Stimulated activated CD4-positive, alpha-beta T cell treated with anti-CD3 and anti-CD28 coated beads, Interleukin-1b, Interleukin-23, amount 100 ng/mL, for 4 hours (primary cell): Measurements from ENCODE around the gene BRDT.
A peak's percentile ranks its signal among the peaks of the same experiment; 100 is the strongest.
"Not testable (repeated sequence)": the region's sequence is repeated elsewhere in the genome, so short reads cannot be mapped to it uniquely, and the experiment has no call there.

Experiments used
- DNase-seq, 2 donors: peaks; one replicate each; pipeline ENCODE4 v3.0.0-alpha.2; 2020; ENCODE audit warnings: low read depth in 2 of 2

The BRDT gene

GRCh38 chr1:91981996-91982609 is 32.9 kb downstream of the BRDT start:
- no peak for DNase-seq

DNA sequence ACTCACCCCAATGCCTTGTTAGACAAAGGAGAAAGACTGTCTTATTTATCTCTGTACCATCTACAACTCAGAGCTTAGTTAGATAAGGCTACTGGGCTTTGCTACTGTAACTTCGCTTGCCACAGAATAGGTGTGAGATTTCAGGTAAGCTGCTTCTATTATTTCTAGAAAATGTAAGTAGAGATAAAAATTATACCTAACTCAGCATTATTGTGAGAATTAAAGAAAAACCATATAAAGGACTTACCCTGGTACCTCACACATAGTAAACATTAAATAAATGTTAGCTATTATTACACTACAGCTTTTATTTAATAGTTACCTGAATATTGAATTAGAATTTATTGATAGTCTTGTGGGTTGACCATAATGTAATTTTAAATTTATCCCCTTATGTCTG is 44.1 kb downstream of the BRDT start:
- no peak for DNase-seq

DNA sequence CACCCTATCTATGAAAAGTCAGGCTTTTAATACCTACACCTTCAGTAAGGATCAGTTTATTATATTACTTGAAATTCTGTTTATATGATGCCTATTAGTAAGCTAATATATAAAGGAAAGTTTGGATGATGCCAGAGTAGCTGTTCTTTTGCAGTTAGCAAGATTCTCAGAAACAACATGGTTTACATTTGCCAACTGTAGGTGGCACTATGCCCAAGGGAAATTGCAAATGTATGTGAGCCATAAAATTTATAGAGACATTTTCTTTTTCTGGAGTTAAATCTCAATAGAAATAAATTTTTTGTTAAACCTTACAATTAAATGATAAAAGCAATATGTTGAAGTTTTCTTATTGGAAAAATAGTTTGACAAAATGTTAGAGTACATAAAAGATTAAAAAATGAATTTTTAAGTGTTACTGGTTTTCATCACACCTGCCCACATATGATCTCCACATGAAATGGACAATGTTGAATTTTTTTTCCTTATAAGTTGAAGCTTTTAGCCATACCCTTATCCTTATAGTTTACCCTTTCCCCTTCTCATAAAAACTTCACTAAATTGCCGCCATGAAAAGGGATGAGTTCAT is 48.5 kb downstream of the BRDT start:
- DNase-seq = peak in 1 of 2 donors; percentile 28

GRCh38 chr1:92004129-92004528 is 54.9 kb downstream of the BRDT start:
- no peak for DNase-seq

- DNase-seq = no peak
These were observed 64.7 kb downstream of the BRDT start for GRCh38 chr1:92013923-92014322.

DNA sequence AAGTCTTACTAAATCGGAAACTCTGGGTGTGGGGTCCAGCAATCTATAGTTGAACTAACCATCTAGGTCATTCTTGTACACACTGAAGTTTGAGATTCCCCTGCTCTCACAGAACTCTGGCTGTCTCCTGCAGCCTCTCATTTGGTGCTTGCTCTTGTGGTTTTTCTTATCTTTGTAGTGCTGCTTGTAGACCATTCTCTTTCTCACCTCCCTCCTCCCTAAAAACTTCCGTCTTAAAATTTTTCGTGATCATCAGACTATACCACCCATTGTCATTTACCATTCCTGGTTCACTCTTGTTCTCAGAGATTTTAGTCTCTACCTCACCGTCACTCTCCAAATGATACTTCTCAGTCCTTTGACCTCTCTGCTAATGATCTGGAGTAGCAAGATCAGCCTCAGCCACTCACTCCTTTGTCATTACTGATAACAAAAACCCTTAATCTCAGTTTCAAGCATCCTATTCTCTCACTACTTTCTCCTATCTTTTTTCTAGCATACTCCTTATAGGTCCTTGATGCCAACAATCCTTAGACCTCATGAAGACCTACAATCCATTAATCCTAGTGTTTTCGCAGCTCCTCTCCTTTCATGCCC is 67.6 kb downstream of the BRDT start:
- no peak for DNase-seq

DNA sequence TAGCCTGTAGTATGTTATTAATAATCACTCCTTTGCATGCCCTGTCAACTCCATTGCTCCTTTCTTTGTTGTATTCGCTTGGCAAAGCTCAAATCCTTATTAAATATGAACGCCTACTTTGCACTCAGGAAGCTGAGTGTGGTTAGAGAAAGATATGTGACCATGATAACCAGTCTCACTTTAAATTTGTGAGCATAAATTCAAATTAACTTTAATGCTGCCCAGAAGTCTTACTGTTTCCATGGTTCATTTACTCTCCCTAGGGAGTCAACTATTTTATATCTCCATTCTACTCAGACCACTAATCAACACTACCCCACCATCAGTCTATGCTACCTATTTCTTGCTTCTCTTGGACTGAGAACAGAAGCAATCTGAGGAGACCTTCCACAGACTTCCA is 68.5 kb downstream of the BRDT start:
- no peak for DNase-seq

DNA sequence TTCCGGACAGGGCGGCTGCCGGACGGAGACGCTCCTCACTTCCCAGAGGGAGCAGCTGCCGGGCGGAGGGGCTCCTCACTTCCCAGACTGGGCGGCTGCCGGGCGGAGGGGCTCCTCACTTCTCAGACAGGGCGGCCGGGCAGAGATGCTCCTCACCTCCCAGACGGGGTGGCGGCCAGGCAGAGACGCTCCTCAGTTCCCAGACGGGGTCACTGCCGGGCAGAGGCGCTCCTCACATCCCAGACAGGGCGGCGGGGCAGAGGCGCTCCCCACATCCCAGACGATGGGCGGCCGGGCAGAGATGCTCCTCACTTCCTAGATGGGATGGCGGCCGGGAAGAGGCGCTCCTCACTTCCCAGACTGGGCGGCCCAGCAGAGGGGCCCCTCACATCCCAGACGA is 76.8 kb downstream of the BRDT start:
- not testable (repeated sequence) for DNase-seq

GRCh38 chr1:92026806-92027205 is 77.6 kb downstream of the BRDT start:
- DNase-seq = no peak

GRCh38 chr1:92029241-92029922 is 80.2 kb downstream of the BRDT start:
- no peak for DNase-seq

- DNase-seq = no peak
These were observed 81.5 kb downstream of the BRDT start for GRCh38 chr1:92030656-92031107.

GRCh38 chr1:92031281-92032110 is 82.3 kb downstream of the BRDT start:
- no peak for DNase-seq

- DNase-seq = no peak
These were observed 88.2 kb downstream of the BRDT start for GRCh38 chr1:92037400-92037799.

- DNase-seq = no peak
These were observed 89.6 kb downstream of the BRDT start for GRCh38 chr1:92038695-92039346.

DNA sequence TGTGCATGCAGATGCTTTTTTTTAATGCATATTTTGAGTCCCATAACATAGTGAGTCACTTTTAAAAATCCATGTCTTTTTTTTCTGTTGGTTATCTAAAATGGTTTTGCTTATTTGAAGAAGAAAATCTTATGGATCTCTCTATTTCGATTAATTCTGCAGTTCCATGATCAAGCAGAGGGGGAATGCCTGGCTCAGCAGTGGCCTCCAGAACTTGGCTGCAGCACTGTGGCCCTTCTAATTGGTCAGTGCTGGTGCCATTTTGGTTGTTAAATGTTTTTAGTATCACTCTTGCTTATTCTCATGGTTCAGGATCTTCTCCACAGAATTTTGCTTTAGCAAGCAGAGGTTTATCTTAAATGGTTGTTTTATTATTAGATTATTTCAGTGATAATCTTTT is 91.8 kb downstream of the BRDT start:
- no peak for DNase-seq

DNA sequence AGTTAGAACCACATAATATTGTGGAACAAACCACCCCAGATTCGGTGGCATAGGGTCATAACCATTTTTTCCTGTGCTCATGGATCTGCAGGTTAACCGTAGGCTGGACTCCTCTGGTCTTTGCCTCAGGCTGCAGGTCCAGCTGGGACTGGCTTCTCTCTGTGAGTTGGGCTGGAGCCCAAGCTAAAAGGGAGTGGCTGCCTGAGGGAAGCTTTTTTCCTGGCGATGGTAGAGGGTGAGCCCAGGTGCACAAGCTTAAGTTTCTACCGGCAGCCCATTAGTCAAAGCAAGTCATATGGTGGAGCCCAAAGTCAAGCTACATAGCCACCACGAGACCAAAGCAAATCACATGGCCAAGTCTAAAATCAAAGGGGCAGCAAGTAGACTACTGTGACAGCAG is 94.4 kb downstream of the BRDT start:
- no peak for DNase-seq

GRCh38 chr1:92045766-92046495 is 96.7 kb downstream of the BRDT start:
- no peak for DNase-seq

DNA sequence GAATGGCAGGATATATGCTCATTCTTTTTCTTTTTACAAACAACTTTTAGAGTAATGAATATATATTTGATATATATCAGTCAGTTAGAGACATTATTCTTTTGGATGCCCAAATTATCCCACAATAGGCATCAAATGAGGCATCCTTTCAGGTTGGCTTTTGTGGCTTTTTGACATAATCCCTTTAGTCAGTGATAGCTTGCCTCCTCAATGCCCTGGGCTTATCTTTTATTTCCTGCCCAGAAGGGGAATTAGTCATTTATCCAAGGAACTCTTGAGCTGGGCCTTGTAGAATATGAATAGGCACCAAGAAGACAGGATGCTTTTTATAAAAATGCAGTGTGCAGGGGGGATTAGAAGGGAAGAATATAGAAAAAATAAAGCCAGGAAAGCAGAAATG is 102.7 kb downstream of the BRDT start:
- no peak for DNase-seq
